VCaP (cell line): ENCODE measurements around the gene EGFR.

ENCODE experiments used
- H3K27ac ChIP-seq: fragments of 450-650 bp; 2 replicates; pipeline ENCODE4 v1.5.1; 2017
- TF ChIP-seq, protein P1 (sequence below): fragments of 450-650 bp; conservative IDR thresholded peaks from 2 replicates; pipeline ENCODE4 v1.5.1; 2017; ENCODE audit warnings: mild to moderate bottlenecking, moderate library complexity

The EGFR gene

DNA sequence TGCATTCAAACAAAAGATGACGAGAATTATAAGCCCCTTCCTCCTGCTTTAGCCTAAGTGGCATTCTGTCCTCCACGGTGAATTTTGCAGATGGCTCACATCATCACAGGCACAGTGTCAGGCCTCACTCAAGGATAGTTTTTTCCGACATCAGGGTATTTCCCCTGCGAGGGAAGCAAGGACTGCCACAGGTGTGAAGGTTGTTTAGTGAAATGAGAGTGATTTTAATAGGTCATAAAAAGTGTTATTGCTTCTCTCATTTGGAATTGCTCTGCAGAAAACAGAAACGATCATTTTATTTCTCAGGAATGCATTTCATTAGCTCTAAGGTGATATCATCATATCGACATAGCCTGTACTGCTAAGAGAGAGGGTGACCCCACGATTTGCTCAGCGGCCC, 217.7 kb downstream of the EGFR start:
- no peak overlapping the region for H3K27ac ChIP-seq
- TF ChIP-seq, protein P1, sequence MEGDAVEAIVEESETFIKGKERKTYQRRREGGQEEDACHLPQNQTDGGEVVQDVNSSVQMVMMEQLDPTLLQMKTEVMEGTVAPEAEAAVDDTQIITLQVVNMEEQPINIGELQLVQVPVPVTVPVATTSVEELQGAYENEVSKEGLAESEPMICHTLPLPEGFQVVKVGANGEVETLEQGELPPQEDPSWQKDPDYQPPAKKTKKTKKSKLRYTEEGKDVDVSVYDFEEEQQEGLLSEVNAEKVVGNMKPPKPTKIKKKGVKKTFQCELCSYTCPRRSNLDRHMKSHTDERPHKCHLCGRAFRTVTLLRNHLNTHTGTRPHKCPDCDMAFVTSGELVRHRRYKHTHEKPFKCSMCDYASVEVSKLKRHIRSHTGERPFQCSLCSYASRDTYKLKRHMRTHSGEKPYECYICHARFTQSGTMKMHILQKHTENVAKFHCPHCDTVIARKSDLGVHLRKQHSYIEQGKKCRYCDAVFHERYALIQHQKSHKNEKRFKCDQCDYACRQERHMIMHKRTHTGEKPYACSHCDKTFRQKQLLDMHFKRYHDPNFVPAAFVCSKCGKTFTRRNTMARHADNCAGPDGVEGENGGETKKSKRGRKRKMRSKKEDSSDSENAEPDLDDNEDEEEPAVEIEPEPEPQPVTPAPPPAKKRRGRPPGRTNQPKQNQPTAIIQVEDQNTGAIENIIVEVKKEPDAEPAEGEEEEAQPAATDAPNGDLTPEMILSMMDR = no peak

DNA sequence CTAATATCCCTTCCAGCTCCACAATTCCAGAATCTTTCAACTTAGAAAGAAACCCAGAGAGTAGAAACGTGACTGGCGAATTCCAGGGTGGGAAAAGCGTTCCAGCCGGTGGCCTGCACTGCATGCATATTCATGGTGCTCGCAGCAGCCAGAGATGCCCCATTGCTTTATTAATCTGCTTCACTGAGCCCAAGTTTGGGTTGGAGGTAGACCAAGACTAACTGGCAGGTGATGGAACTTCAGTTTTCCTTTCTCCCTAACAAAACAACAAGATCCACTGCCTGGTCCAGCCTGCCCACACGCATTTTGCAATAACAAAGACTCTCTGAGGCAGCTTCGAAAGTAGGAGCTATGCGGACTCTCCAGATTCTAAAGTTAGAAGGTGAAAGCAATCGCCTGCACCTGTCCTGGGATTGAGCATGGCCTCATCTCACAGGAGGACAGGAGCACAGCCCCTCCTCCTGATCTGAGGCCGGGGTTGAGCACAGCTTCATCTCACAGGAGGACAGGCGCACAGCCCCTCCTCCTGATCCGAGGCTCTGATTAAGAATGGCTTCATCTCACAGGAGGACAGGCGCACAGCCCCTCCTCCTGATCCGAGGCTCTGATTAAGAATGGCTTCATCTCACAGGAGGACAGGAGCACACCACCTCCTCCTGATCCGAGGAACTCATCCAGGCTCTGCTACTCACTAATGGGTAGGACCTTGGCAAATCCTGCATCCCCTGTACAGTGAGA, 218.5 kb downstream of the EGFR start:
- H3K27ac ChIP-seq = no peak overlapping the region
- TF ChIP-seq, protein P1 = no peak

DNA sequence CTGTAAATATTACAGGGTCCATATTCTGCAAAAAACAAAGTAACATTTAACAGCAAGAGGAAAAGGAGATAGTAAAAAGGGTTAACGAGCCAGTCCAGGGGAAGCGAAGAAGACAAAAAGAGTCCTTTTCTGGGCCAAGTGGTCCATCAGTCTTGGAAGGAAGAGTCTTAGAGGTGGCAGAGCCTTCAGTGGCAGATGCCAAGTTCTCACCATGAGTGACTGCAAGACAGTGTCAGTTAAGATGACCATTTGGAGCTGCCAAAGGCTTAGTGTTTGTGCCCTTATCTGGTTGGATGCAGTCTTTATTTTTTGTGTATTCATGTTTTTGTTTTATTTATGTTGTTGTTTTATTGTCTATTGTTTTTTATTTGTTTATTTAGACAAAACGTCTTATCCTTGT, 220.6 kb downstream of the EGFR start:
- H3K27ac ChIP-seq = no peak overlapping the region
- TF ChIP-seq, protein P1 = no peak

DNA sequence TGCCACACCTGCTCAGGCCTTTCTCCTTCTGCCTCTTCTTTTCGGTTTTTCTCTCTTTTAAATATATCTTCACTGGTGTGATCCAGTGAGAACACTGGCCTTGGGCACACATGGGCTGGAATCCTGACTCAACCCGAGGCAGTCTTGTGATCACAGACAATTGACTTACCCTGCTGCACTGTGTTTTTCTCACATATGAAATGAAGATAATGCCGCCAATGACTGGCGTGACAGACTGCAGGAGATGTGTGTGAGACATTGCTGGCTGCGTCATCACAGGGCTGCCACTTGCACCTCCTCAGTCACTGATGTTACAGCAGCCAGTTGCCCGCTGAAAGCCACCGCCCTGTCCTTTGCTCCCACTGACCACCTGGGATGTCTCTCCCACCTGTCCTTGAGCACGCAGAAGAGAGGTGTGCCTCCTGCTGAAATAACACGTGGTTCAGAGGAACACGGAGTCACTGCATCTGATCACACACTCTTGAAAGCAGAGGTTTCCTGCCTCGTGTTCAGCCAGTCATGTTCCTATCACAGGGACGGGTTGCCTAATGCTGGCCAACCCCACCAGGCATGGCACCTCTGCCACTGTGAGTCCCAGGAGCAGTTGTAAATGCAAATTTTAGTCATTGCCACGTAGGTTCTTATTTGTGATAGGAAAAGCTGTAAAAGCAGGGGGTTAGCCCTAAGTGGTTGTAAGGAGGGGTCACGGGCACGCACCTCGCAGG, 221.8 kb downstream of the EGFR start:
- H3K27ac ChIP-seq = no peak overlapping the region
- TF ChIP-seq, protein P1 = no peak

DNA sequence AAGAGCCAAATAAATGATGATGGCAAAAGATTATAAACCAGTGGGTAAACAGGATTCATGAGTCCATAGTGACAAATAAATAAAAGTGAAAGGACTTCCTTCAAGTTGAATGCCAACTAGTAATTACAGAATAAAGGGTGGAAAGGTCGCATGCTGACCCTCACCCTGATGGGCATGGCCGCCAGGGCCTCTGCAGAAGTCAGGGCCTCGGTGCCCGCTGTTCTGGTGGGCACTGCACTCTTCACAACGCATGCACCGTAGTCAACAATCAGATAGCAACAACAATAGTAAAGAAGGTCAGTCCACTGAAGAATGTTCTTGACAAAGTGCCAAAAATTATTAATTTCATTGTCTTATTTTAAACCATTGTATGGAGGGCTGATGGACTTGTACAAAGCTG, 223.1 kb downstream of the EGFR start:
- no peak overlapping the region for H3K27ac ChIP-seq
- TF ChIP-seq, protein P1 = no peak

DNA sequence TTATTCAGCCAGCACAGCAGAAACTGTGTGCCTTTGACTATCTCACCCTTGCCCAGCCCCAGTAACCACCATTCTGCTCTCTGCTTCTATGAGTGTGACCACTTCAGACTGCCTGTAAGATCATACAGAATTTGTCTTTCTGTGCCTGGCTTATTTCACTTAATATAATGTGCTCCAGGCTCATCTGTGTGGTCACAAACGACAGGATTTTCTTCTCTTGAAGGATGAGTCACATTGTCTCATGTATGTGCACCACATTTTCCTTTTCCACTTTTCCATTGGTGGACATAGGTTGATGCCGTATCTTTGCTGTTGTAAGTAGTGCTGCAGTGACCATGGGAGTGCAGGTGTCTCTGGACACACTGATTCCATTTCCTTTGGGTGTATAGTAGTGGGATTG, 223.8 kb downstream of the EGFR start:
- TF ChIP-seq, protein P1 = no peak
- no peak overlapping the region for H3K27ac ChIP-seq

DNA sequence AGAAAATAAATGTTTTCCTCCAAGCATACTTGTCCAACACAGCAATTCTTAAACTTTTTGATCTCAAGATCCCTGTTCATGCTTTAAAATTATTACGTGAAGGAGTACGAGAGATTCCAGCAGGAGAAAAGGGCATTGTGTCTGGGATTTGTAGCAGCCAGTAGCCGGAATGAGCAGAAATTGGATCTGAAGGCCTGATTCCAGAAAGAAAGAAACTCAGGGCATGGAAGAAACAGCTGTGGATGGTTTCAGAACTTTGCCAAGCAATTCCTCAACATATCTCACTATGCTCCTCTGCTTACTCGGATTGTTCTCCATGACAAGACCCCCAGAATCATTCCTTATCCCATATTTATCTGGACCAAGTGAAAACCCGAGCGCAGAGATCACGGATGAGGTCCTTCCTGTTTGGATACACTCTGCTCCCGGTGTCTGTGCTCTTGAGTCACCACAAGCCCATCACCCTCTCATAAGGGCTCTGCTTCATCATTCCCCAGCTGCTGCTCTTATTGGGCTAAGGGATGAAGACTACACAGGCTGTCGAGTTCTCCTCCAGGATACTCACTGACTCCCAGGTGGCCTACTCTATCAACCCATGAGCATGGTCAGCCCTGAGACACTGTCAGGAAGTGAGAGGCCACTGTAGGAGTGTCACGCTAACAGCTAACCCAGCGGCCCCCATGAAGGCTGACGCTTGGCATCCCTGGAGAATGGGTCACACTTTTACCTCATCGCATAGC, 225.4 kb downstream of the EGFR start:
- TF ChIP-seq, protein P1 = no peak
- H3K27ac ChIP-seq = no peak overlapping the region
